ENCODE data around the gene FAM174B.

Gene FAM174B

DNA sequence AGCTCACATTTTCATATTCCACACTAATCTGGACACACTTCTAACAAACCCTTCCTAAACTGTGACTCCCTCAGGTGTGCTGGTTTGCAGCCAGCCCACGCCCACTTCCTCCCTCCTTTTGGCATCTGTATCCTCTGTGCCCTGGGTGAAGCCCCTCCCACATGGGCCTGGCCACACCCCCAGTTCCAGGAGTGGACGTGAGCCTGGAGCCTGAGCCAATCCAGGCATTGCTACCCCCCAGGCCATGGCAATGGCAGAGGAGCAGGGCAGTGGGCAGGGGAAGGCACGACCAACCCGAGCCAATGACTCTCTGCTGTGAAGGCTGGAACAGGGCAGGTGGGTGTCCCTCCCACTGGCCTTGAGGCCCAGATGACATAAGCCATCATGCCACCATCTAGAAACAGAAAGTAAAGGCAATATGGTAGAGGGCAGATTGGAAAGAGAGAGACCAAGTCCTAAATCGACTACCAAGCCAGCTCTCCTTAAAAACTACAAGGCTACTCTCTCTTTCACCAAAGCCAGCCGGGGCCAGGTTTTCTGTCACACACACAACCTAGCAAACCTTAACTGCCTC, 18.6 kb downstream of the FAM174B start:
- H3K4me3 ChIP-seq (ENCODE audit: low read depth, low read length): no peak overlapping the region
- TF ChIP-seq CTCF (conservative IDR thresholded peaks at IDR 0.05; ENCODE audit: low read depth, low read length): no peak
- no peak for DNase-seq (ENCODE audit: low read depth)

- DNase-seq (ENCODE audit: low read depth): no peak
- H3K4me3 ChIP-seq (ENCODE audit: low read depth, low read length): no peak overlapping the region
- TF ChIP-seq CTCF (conservative IDR thresholded peaks at IDR 0.05; ENCODE audit: low read depth, low read length): no peak
Observed at GRCh38 chr15:92636401-92636907, 19.1 kb downstream of the FAM174B start.

GRCh38 chr15:92634671-92635201, 20.8 kb downstream of the FAM174B start:
- H3K4me3 ChIP-seq (ENCODE audit: low read depth, low read length): no peak overlapping the region
- TF ChIP-seq CTCF (conservative IDR thresholded peaks at IDR 0.05; ENCODE audit: low read depth, low read length): no peak
- DNase-seq (ENCODE audit: low read depth): no peak

DNA sequence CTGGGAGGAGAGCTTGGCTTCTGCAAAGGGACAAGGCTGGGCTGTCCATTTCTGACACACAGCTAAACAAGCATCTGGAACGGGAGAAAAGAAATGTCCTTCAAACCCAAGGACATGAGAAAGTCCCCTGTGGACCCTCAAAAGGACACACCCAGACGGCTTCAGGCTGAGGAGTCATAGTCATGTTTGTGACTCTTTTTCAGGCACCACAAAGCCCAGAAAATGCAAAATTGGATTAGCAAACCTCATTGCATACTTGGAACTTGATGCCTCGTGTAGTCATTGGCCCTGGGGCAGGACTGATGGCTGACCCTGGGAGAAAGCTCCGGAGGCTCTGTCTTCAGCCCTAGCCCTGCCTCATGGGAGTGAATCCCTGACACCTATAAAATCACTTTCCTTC, 21.5 kb downstream of the FAM174B start:
- no peak overlapping the region for H3K4me3 ChIP-seq (ENCODE audit: low read depth, low read length)
- no peak for DNase-seq (ENCODE audit: low read depth)
- TF ChIP-seq CTCF (conservative IDR thresholded peaks at IDR 0.05; ENCODE audit: low read depth, low read length): no peak

- no peak overlapping the region for H3K4me3 ChIP-seq (ENCODE audit: low read depth, low read length)
- no peak for DNase-seq (ENCODE audit: low read depth)
- no peak for TF ChIP-seq CTCF (conservative IDR thresholded peaks at IDR 0.05; ENCODE audit: low read depth, low read length)
Observed at GRCh38 chr15:92633418-92633817, 22.2 kb downstream of the FAM174B start.

DNA sequence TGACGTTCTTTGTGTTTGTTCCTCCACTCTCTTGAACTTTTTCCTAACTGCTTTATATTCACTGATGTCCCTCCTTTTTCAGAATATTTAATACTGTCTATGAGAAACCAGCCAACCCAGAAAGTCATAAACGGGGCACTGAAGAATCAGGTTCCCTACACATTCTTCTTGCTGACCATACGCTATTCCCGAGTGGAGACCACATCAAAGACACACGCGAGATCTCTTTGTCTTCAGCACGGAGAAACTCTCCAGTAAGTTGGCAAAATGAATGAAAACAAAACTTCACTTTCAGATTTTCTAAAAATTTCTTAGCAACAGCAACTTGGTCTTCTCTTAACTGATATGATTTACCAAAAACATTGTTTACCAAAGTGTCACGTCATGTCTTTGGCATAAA, 22.6 kb downstream of the FAM174B start:
- no peak for DNase-seq (ENCODE audit: low read depth)
- H3K4me3 ChIP-seq (ENCODE audit: low read depth, low read length): no peak overlapping the region
- TF ChIP-seq CTCF (conservative IDR thresholded peaks at IDR 0.05; ENCODE audit: low read depth, low read length): no peak

GRCh38 chr15:92631721-92632120, 23.9 kb downstream of the FAM174B start:
- DNase-seq (ENCODE audit: low read depth): no peak
- no peak overlapping the region for H3K4me3 ChIP-seq (ENCODE audit: low read depth, low read length)
- TF ChIP-seq CTCF (conservative IDR thresholded peaks at IDR 0.05; ENCODE audit: low read depth, low read length): no peak
